ENCODE data around the gene FSCN2. TPM values are rescaled to one million over a fixed set of nuclear protein-coding genes. Genes with fewer than 3 reads are reported as not detected.

FSCN2 gene
- total and polyA plus RNA-seq, 7 donors, result 0.08 to 0.71 (median 0.11) TPM; not detected in 1

DNA sequence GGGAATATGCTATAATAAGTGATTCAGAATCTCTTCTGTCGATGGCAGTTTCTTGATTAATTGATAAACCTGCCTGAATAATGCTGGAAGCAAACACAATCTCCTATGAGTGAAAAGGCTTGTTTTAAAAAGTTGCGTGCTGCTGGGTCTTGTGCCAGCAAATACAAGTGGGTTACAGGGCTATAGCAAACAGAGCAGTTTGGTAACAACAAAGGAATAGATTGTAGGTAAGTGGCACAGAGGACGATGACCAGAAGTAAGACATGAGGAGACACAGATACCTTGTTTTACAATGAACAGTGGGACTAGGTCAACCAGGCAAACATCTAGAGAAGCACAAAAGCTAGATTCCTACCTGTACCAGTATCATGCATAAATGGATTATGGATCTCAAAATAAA is 47.7 kb downstream of the FSCN2 start:
- TF ChIP-seq, protein P1, sequence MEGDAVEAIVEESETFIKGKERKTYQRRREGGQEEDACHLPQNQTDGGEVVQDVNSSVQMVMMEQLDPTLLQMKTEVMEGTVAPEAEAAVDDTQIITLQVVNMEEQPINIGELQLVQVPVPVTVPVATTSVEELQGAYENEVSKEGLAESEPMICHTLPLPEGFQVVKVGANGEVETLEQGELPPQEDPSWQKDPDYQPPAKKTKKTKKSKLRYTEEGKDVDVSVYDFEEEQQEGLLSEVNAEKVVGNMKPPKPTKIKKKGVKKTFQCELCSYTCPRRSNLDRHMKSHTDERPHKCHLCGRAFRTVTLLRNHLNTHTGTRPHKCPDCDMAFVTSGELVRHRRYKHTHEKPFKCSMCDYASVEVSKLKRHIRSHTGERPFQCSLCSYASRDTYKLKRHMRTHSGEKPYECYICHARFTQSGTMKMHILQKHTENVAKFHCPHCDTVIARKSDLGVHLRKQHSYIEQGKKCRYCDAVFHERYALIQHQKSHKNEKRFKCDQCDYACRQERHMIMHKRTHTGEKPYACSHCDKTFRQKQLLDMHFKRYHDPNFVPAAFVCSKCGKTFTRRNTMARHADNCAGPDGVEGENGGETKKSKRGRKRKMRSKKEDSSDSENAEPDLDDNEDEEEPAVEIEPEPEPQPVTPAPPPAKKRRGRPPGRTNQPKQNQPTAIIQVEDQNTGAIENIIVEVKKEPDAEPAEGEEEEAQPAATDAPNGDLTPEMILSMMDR (IDR thresholded peaks at IDR 0.05), result no peak
- intact Hi-C loops (cut with DNase I), result no loop called here
- ATAC-seq (no peak), DNase-seq (no peak)
- Histone ChIP-seq H3K27ac (no peak overlapping the region), H3K36me3 (ENCODE audit: insufficient read depth in 1 of 2, low read depth in 1 of 2) (peaks cover 3 to 82% of the 10 kb centered on the region in 2 donors), H3K4me3 (no peak overlapping the region), H3K9me3 (no peaks in the 10 kb centered on the region), H3K4me1 (peaks cover 15% of the 10 kb centered on the region), H3K27me3 (ENCODE audit: insufficient read depth in 3 of 3, low read length in 2 of 3) (no peaks in the 10 kb centered on the region)
- WGBS, 3 donors, result 90 to 94% (median 91%) methylated on average over 3 of the region's 3 CpGs

GRCh38 chr17:81576621-81577277 is 48.6 kb downstream of the FSCN2 start:
- TF ChIP-seq, protein P1 (IDR thresholded peaks at IDR 0.05), result no peak
- peak overlapping the region; percentile 2 for H3K4me3 ChIP-seq
- no peak overlapping the region for H3K27ac ChIP-seq
- DNase-seq (no peak), ATAC-seq (peak; percentile 22 to 56 (median 40))
- H3K36me3 ChIP-seq (ENCODE audit: insufficient read depth in 1 of 2, low read depth in 1 of 2), result peaks cover 3 to 81% of the 10 kb centered on the region in 2 donors
- 43 to 62% (median 59%) methylated on average over 16 to 17 of the region's 17 CpGs for WGBS, 3 donors
- no peaks in the 10 kb centered on the region for H3K9me3 ChIP-seq
- H3K27me3 ChIP-seq (ENCODE audit: insufficient read depth in 3 of 3, low read length in 2 of 3), result no peaks in the 10 kb centered on the region
- peaks cover 15% of the 10 kb centered on the region for H3K4me1 ChIP-seq
- intact Hi-C loops (cut with DNase I), result no loop called here

GRCh38 chr17:81577278-81578000 is 49.3 kb downstream of the FSCN2 start:
- no peaks in the 10 kb centered on the region for H3K27me3 ChIP-seq (ENCODE audit: insufficient read depth in 3 of 3, low read length in 2 of 3)
- TF ChIP-seq, protein P1 (IDR thresholded peaks at IDR 0.05), result no peak
- 77 to 82% (median 82%) methylated on average over 11 of the region's 11 CpGs for WGBS, 3 donors
- DNase-seq, result no peak
- H3K36me3 ChIP-seq (ENCODE audit: insufficient read depth in 1 of 2, low read depth in 1 of 2), result peaks cover 3 to 81% of the 10 kb centered on the region in 2 donors
- H3K9me3 ChIP-seq, result no peaks in the 10 kb centered on the region
- H3K27ac ChIP-seq, result no peak overlapping the region
- peak; percentile 7 to 34 (median 24) for ATAC-seq
- H3K4me1 ChIP-seq, result peaks cover 15% of the 10 kb centered on the region
- peak overlapping the region; percentile 2 for H3K4me3 ChIP-seq
- intact Hi-C loops (cut with DNase I), result no loop called here

DNA sequence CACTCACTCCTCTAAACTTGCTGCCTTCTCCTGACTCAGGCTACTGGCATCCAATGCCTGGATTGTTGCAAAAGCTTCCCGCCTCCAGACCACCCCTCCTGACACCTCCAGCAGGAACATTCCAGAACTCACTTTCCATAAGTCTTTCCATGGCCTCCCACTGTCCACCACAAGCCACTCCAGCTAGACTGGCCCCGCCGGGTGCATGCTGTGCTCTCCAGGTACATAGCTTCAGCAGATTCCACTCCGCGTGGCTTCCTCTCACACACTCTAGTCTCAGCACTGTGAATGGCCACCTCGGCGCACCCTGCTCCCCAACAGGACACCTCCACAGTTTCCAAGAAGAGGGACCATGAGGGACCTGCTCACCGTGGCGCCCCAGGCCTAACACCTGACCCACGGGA is 49.9 kb downstream of the FSCN2 start:
- peaks cover 15% of the 10 kb centered on the region for H3K4me1 ChIP-seq
- H3K4me3 ChIP-seq, result no peak overlapping the region
- ATAC-seq (peak in 1 of 4 donors; percentile 18), DNase-seq (no peak)
- WGBS, 3 donors, result 94 to 96% (median 95%) methylated on average over 10 of the region's 10 CpGs
- intact Hi-C loops (cut with DNase I), result no loop called here
- no peak overlapping the region for H3K27ac ChIP-seq
- TF ChIP-seq, protein P1 (IDR thresholded peaks at IDR 0.05), result no peak
- H3K36me3 ChIP-seq (ENCODE audit: insufficient read depth in 1 of 2, low read depth in 1 of 2), result peaks cover 7 to 81% of the 10 kb centered on the region in 2 donors
- no peaks in the 10 kb centered on the region for H3K27me3 ChIP-seq (ENCODE audit: insufficient read depth in 3 of 3, low read length in 2 of 3)
- no peaks in the 10 kb centered on the region for H3K9me3 ChIP-seq
